Hematopoietic multipotent progenitor cell treated with erythropoietin and hydrocortisone succinate and interleukin-3 and kit ligand, for 6 days (in vitro differentiated cells): Measurements from ENCODE around the gene PDZRN3.

Source experiments
- DNase-seq: peaks from one replicate; pipeline ENCODE4 v3.0.0-alpha.2; 2015

PDZRN3 gene

DNA sequence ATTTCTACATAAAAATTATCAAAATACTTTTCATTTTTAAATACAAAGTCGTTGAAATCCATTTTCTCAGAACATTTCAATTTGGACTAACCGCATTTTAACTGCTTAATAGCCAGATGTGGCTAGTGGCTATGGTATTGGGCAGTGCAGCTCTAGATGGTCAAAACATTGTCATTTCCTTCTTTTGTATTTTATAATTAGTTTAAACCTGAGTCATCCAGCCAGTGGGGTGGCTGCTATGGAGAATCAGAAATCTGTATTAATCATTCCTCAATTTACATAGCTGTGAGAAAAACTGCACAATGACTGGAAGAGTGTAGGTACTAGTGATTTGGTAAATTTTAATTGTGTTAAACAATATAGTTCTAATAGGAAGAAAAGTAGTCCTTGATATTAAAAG, 245.3 kb downstream of the PDZRN3 start:
- DNase-seq, result no peak

- DNase-seq, result no peak
Measured at GRCh38 chr3:73378207-73378606, 246.5 kb downstream of the PDZRN3 start.

DNA sequence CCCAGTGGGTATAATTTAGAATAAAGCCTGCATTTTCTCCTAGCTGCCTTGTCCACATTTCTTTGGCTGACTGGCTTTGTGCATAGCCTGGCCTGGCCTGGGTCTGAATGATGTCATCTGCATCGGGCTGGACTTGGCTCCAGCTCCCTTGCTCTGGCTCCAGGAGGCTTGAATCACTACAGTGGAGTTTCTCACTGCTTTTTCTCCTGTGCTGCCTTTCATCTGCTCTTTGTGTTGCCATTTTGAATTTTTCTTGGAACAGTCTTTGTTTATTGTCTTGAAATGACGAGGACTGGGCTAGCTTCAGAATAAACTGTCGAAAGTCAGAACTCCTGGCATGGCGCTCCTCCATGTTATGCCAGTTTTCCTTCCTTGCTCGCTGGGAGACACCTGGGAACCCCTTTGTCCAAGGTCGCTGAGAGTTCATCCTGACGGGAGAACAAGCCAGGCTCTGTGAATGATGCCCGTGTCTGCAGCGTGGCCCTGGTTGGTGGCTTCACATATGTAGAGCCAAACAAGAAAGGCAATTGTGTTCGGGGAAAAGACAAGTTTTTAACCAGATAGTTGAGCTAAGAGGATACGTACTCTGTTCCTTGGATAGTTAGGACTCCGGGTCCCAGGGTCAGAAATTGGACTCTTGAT, 258.9 kb downstream of the PDZRN3 start:
- no peak for DNase-seq

DNA sequence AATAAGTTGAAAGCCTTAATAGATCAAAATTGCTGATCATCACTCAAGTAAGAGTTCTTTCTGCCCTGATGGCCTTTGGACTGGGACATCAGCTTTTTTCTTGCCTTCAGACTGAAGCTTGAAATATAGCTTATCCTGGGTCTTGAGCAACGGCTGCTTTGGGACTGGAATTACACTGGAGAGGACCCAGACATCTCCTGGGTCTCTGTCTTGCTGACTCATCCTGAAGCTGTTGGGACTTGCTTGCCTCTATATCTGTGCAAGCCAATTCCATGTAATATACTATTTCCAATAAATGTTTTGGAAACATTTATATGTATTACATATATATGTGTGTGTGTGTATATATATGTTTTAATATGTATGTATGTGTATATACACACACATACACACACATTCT, 260.2 kb downstream of the PDZRN3 start:
- no peak for DNase-seq

- DNase-seq, result no peak
Measured at GRCh38 chr3:73363093-73363492, 261.6 kb downstream of the PDZRN3 start.

- no peak for DNase-seq
Measured at GRCh38 chr3:73361591-73361990, 263.1 kb downstream of the PDZRN3 start.

GRCh38 chr3:73353649-73354217, 271.0 kb downstream of the PDZRN3 start:
- DNase-seq, result no peak

DNA sequence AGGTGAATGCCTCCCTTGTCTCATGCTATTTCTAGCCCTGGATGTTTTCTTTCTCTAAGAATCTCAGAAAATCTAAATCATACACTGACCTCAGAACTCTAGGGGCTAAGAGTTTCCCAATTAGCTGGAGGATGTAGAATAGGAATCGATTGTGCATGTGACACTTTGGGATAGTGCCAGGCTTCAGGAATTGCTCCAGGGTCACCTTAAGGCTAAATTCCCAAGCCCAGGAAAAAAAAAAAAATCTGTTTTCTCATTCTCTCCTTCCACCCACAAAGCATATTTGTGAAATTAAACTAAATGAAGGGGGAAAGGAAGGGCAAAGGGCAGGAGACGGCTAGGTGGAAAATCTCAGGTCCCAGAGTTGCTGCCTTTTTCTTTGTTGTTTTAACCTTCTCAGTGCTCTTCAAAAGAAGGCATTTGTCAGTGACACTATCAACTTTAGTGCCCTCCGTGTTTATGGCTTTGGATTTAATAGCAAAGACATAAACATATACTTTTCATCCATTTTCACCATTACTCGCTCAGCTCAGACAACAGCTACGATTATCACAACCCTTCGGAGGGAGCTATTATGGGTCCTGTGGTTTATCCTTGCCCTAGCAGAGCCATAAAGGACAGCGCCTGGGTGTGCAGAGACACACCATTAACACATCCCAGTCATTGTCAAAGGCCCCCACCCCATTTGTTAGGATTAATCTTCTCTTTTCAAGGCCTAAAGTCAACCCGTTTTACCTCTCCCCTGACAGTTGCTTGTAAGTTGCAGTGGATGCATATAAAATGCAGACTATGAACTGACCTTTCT, 271.7 kb downstream of the PDZRN3 start:
- DNase-seq, result no peak

- no peak for DNase-seq
Measured at GRCh38 chr3:73351423-73352071, 273.2 kb downstream of the PDZRN3 start.

GRCh38 chr3:73350996-73351395, 273.7 kb downstream of the PDZRN3 start:
- DNase-seq, result no peak

DNA sequence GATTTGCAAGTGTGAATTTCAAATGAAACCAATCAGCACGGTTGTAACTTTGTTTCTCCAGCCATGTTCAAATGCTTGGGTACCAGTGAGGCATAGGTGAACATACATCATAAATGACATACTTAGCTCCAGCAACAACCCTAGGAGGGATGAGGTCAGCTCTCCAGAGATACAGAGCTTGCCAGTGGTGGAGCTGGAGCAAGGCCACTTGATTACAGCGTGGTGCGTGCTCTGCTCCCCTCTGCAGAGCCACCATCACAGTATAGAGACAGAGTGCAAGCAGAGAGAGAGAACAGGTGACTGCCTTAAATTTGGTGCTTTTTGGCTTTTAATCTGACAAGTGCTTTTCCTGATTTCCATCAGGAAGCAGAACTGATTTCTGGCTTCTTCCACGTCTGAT, 275.1 kb downstream of the PDZRN3 start:
- DNase-seq, result no peak

GRCh38 chr3:73342077-73342476, 282.7 kb downstream of the PDZRN3 start:
- no peak for DNase-seq

DNA sequence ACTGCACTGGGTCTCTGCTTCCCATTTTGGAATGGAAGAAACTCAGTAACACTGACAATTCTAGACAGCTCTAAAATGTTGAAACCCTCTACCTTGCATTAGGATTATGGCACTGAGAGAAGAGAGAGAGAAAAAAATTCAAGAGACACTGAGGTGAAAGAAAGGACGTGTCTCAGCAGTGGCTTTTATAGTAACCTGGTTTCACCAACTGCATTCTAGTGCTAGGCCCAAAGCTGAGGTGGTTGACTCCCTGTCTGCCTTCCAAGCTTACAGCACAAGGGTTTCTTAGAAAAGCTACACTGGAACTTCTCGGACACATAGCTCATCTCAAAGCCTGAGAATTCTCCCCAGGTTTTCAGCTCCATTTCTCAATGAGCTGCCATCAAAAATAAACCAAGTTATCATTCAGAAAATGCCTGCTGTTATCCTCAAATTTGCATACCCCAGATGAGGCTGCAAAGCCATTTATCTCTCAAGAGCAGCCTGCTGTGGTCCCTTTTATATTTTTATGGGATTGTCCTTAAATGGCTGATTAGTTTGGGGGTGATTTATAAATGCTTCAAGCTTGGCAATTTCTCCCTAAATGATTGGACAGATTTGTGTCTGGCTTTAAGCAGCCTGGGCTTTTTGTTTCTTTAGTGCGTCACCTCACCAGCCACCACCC, 283.3 kb downstream of the PDZRN3 start:
- no peak for DNase-seq

DNA sequence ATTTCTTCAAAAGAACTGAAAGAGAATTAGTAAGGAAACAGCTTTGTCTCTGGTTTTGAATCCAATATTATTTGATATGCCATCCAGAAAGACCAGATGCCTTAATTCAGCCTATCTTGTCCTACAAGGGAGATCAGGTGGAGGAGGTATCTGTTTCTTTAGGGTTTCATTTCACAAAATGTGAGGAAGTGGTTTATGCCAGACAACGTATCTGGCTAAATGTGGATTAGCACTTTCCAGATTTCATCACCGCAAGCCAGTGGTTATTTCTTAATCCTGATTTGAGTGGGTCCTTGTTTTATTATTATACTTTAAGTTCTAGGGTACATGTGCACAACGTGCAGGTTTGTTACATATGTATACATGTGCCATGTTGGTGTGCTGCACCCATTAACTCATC, 292.2 kb downstream of the PDZRN3 start:
- no peak for DNase-seq
